ENCODE measurements around the gene FTO. TPM values are rescaled to one million over a fixed set of nuclear protein-coding genes. Genes with fewer than 3 reads are reported as not detected.

The FTO gene
- total and polyA plus RNA-seq, 2 of the 13 experiments (the other 11 are each of a cell fraction or from before 2014, with no cell fraction given) = 41.6 to 55.8 TPM

DNA sequence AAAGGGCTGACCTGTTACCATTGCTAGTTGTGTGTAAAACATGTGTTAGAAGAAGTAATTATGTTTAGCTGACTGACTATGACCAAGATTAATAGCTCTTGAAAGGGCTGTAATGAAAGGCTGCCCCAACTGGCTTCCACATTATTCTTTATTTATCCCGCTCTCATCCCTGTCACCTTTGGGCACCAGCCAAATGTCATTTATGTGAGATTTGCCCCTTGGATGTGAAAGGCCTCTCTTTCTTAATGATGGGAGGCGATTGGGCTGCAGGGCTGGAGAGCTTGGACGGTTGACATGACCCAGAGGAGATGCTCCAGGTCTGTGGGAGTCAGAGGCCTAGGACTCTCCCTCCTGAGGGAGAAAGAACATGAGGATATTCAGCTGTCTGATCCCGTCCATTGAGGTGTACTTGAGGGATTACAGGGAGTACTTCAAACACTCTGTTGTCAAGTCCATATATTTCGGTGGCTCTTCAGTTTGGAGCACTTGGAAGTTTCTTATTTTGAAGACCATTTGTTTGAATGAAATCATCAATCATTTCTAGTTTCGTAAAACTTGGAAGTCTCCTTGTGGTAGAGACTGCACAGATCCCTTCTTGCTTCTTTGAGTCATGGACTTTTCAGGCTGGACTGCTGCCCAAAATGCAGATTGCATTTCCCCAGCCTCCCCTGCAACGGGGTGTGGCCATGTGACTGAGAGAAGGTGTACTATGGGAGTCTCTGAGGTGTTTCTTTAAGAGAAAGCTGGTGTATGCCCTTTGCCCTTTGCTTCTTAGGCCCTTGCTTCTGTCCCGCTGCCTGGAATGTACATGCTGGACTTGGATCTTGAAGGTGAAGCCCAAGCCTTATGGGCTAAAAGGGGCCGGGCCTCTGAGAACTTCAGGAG, 51.3 kb downstream of the FTO start:
- BruUV-seq (replicated peaks) = no TSS peak
- ATAC-seq = no peak
- intact Hi-C loops (cut with micrococcal nuclease; ENCODE audit: unreplicated experiment) = loop anchor here (5.0 kb wide), 1 partner anchor 53 kb away; the partner anchor contains the start of genes FTO and RPGRIP1L

DNA sequence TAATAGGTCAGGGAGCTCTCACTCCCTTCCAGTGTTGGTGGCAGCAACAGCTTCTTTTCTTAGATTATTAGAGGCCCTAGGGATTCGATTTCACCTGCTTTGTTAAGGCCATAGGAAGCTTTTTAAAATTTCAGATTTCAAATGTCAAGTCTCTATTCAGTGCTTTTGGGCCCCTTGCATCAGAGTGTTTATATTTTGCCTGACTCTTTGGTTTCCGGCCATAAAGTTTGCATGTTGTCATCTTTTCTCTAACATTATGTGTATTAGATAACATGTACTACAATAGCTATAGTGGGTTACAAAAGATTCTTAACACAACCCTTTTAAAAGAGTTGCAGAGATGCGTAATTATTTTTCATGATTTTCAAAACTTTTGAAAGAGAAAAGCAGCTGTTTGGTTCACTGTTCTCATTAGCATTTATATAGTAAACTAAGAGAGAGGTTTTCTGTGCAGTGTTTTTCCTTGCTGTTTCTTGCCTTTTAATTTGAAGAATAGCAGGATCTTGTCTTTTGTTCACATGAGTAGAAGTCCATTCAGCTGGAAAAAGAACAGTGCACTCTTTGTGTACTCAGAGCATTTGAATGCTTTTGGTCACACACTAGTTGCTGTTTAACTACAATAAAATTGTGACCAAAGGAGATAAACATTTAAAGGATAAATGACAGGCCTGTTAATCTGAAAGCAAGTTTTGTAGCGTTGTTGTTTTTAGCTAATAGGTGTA, 52.5 kb downstream of the FTO start:
- peaks cover 36% of the 10 kb centered on the region for H3K79me2 ChIP-seq (ENCODE audit: insufficient read depth, low read length)
- peak overlapping the region; percentile 63 for H3K4me2 ChIP-seq (ENCODE audit: low read depth, low read length)
- POLR2A ChIA-PET = interaction anchor here (0.8 to 1.4 kb wide), 2 partner anchors 53 to 125 kb away, joined by 3 read pairs; partner anchors contain the start of genes FTO and RPGRIP1L
- DNase-seq (ENCODE audit: low spot score) = peak; percentile 87
- BruUV-seq (replicated peaks) = TSS peak; percentile 94
- 23% methylated on average over 4 of the region's 4 CpGs for WGBS (ENCODE audit: low lambda C conversion rate)
- H4K20me1 ChIP-seq (ENCODE audit: insufficient read depth, low read length) = no peaks in the 10 kb centered on the region
- H3K27me3 ChIP-seq (ENCODE audit: control insufficient read depth in 1 of 2, insufficient read depth in 2 of 2, low read length in 2 of 2) = no peaks in the 10 kb centered on the region
- H2AFZ ChIP-seq (ENCODE audit: low read length) = no peak overlapping the region
- H3K36me3 ChIP-seq (replicated peaks in 1 of 2; ENCODE audit: control insufficient read depth in 1 of 2, insufficient read depth in 2 of 2, low read length in 2 of 2) = no peaks in the 10 kb centered on the region
- ATAC-seq = peak; percentile 78
- peak; percentile 87 for FAIRE-seq
- H3K9me3 ChIP-seq (ENCODE audit: low read length) = no peaks in the 10 kb centered on the region
- peak overlapping the region; percentile 5 to 32 (median 29); a peak in 4 of 6 replicates for H3K4me3 ChIP-seq (replicated peaks in 1 of 3; ENCODE audit: insufficient read depth in 1 of 3, low read depth in 2 of 3, low read length in 3 of 3)
- intact Hi-C loops (cut with micrococcal nuclease; ENCODE audit: unreplicated experiment) (loop anchor here (5.0 kb wide), 1 partner anchor 54 kb away; the partner anchor contains the start of genes FTO and RPGRIP1L), in situ Hi-C loops (cut with HindIII; ENCODE audit: extremely low pct_ligation_motif_present, low pct_unique_long_range_greater_than_20kb) (loop anchor here (25.0 kb wide), 1 partner anchor 431 kb away; no protein-coding TSS in a partner anchor)
- CTCF ChIA-PET (ENCODE audit: low intra/inter-chr PET ratio, low total read pairs) = no interaction called here
- H3K27ac ChIP-seq (ENCODE audit: extremely low read length, insufficient read depth, low read length) = peak overlapping the region; percentile 61
- peak overlapping the region; percentile 48 for H3K9ac ChIP-seq (ENCODE audit: insufficient read depth, low read depth, low read length)
- peaks cover 72% of the 10 kb centered on the region for H3K4me1 ChIP-seq (ENCODE audit: insufficient read depth, low read length)
- no peak for TF ChIP-seq RNF2 (conservative IDR thresholded peaks at IDR 0.05; ENCODE audit: low read depth)
- TF ChIP-seq RXRB (CRISPR knock-in tag; IDR thresholded peaks at IDR 0.05; ENCODE audit: borderline replicate concordance) = 0 out of 2 replicates have a peak, but pooled peaks have one; percentile 14
- no peak for TF ChIP-seq ZNF264 (CRISPR knock-in tag; IDR thresholded peaks at IDR 0.05)
- no peak for TF ChIP-seq JUN (CRISPR knock-in tag; IDR thresholded peaks at IDR 0.05)
- TF ChIP-seq ZNF557 (CRISPR knock-in tag; IDR thresholded peaks at IDR 0.05) = no peak
- TF ChIP-seq ZNF136 (CRISPR knock-in tag; IDR thresholded peaks at IDR 0.05; ENCODE audit: low read depth) = no peak
- TF ChIP-seq PHF5A (CRISPR knock-in tag; IDR thresholded peaks at IDR 0.05; ENCODE audit: low read depth, unreplicated experiment) = peak; percentile 32
- TF ChIP-seq CHD4 (IDR thresholded peaks at IDR 0.05; ENCODE audit: borderline replicate concordance, low read length) = peak; percentile 65; the same call in 1 of the 2 replicates
- TF ChIP-seq POLR2AphosphoS5 (IDR thresholded peaks at IDR 0.05; ENCODE audit: low read depth, low read length) = no peak
- TF ChIP-seq, protein P1, sequence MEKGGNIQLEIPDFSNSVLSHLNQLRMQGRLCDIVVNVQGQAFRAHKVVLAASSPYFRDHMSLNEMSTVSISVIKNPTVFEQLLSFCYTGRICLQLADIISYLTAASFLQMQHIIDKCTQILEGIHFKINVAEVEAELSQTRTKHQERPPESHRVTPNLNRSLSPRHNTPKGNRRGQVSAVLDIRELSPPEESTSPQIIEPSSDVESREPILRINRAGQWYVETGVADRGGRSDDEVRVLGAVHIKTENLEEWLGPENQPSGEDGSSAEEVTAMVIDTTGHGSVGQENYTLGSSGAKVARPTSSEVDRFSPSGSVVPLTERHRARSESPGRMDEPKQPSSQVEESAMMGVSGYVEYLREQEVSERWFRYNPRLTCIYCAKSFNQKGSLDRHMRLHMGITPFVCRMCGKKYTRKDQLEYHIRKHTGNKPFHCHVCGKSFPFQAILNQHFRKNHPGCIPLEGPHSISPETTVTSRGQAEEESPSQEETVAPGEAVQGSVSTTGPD (CRISPR knock-in tag; IDR thresholded peaks at IDR 0.05) = no peak
- TF ChIP-seq RFX1 (IDR thresholded peaks at IDR 0.05) = no peak
- no peak for TF ChIP-seq ZFAT (CRISPR knock-in tag; conservative IDR thresholded peaks at IDR 0.05)
- TF ChIP-seq CREB1 (IDR thresholded peaks at IDR 0.05) = no peak
- peak; percentile 52; the same call in 1 of the 2 replicates for TF ChIP-seq CREB1 (CRISPR knock-in tag; IDR thresholded peaks at IDR 0.05)
- TF ChIP-seq ZNF317 (CRISPR knock-in tag; IDR thresholded peaks at IDR 0.05) = no peak

More for the DNA sequence above, 51.3 kb downstream of the FTO start:
- Histone ChIP-seq H3K79me2 (ENCODE audit: insufficient read depth, low read length) (peaks cover 29% of the 10 kb centered on the region), H3K36me3 (replicated peaks in 1 of 2; ENCODE audit: control insufficient read depth in 1 of 2, insufficient read depth in 2 of 2, low read length in 2 of 2) (no peaks in the 10 kb centered on the region), H3K9me3 (ENCODE audit: low read length) (no peaks in the 10 kb centered on the region), H3K27me3 (ENCODE audit: control insufficient read depth in 1 of 2, insufficient read depth in 2 of 2, low read length in 2 of 2) (no peaks in the 10 kb centered on the region), H4K20me1 (ENCODE audit: insufficient read depth, low read length) (no peaks in the 10 kb centered on the region), H3K9ac (ENCODE audit: insufficient read depth, low read depth, low read length) (peak overlapping the region; percentile 7; the same call in 1 of the 2 replicates), H2AFZ (ENCODE audit: low read length) (no peak overlapping the region), H3K27ac (ENCODE audit: extremely low read length, insufficient read depth, low read length) (peak overlapping the region; percentile 61), H3K4me1 (ENCODE audit: insufficient read depth, low read length) (peaks cover 60% of the 10 kb centered on the region), H3K4me2 (ENCODE audit: low read depth, low read length) (peak overlapping the region; percentile 63), H3K4me3 (replicated peaks in 1 of 3; ENCODE audit: insufficient read depth in 1 of 3, low read depth in 2 of 3, low read length in 3 of 3) (no peak overlapping the region)
- in situ Hi-C loops (cut with HindIII; ENCODE audit: extremely low pct_ligation_motif_present, low pct_unique_long_range_greater_than_20kb) = loop anchor here (25.0 kb wide), 1 partner anchor 432 kb away; no protein-coding TSS in a partner anchor
- POLR2A ChIA-PET = interaction anchor here (1.4 to 1.9 kb wide), 2 partner anchors 10 to 126 kb away, joined by 3 to 6 read pairs; no protein-coding TSS in a partner anchor
- FAIRE-seq (peak; percentile 23), DNase-seq (ENCODE audit: low spot score) (no peak)
- TF ChIP-seq JUN (CRISPR knock-in tag; IDR thresholded peaks at IDR 0.05) (no peak), TEAD3 (CRISPR knock-in tag; optimal IDR thresholded peaks at IDR 0.05; ENCODE audit: borderline replicate concordance) (peak; percentile 53)
- CTCF ChIA-PET (ENCODE audit: low intra/inter-chr PET ratio, low total read pairs) = no interaction called here
- 76% methylated on average over 9 of the region's 9 CpGs for WGBS (ENCODE audit: low lambda C conversion rate)
